Kidney epithelial cell (primary cell): ENCODE data around the gene CDH13. TPM values are rescaled to one million over a fixed set of nuclear protein-coding genes. Genes with fewer than 3 reads are reported as not detected.

Source experiments
- DNase-seq: peaks from one replicate; pipeline ENCODE4 v3.0.0-alpha.2; 2010; ENCODE audit warnings: low read depth
- H3K27me3 ChIP-seq: 2 replicates; pipeline ENCODE4 v1.6.0; 2011; ENCODE audit warnings: low read length; ENCODE audit not compliant: control insufficient read depth, insufficient read depth
- H3K36me3 ChIP-seq: 2 replicates; pipeline ENCODE4 v1.5.1; 2011; ENCODE audit warnings: low read length; ENCODE audit not compliant: control insufficient read depth, insufficient read depth
- H3K4me3 ChIP-seq: 2 replicates; pipeline ENCODE4 v1.5.1; 2011; ENCODE audit warnings: low read depth, mild to moderate bottlenecking, control low read depth, low read length
- CTCF ChIP-seq: IDR thresholded peaks from 2 replicates; pipeline ENCODE4 v1.5.1; 2011; ENCODE audit warnings: mild to moderate bottlenecking, moderate library complexity, low read length, control low read depth, inconsistent platforms; ENCODE audit not compliant: insufficient read depth, poor library complexity, severe bottlenecking
- total RNA-seq: library from RNA; depleted of rRNA; stranded (reverse); fragments of >200 nt; gene quantifications from 2 replicates; pipeline ENCODE4 v1.2.3, GENCODE V29; 2015

The CDH13 gene
- total RNA-seq, 1 donor from 2014 or later = 32.8 TPM

GRCh38 chr16:83606486-83607030 is 979.8 kb downstream of the CDH13 start:
- Histone ChIP-seq H3K36me3 (no peaks in the 10 kb centered on the region), H3K4me3 (no peak overlapping the region), H3K27me3 (no peaks in the 10 kb centered on the region)
- TF ChIP-seq CTCF = no peak
- DNase-seq = no peak

- TF ChIP-seq CTCF = no peak
- H3K36me3 ChIP-seq = no peaks in the 10 kb centered on the region
- DNase-seq = no peak
- H3K27me3 ChIP-seq = no peaks in the 10 kb centered on the region
- no peak overlapping the region for H3K4me3 ChIP-seq
Observed at GRCh38 chr16:83609178-83609577, 982.4 kb downstream of the CDH13 start.

GRCh38 chr16:83615141-83615952 is 988.6 kb downstream of the CDH13 start:
- TF ChIP-seq CTCF = no peak
- no peaks in the 10 kb centered on the region for H3K36me3 ChIP-seq
- H3K27me3 ChIP-seq = no peaks in the 10 kb centered on the region
- no peak overlapping the region for H3K4me3 ChIP-seq
- no peak for DNase-seq

GRCh38 chr16:83615953-83616350 is 989.2 kb downstream of the CDH13 start:
- Histone ChIP-seq H3K36me3 (no peaks in the 10 kb centered on the region), H3K4me3 (no peak overlapping the region), H3K27me3 (no peaks in the 10 kb centered on the region)
- DNase-seq = no peak
- TF ChIP-seq CTCF = no peak

GRCh38 chr16:83619381-83620150 is 992.8 kb downstream of the CDH13 start:
- no peaks in the 10 kb centered on the region for H3K36me3 ChIP-seq
- no peak for TF ChIP-seq CTCF
- no peak overlapping the region for H3K4me3 ChIP-seq
- DNase-seq = no peak
- H3K27me3 ChIP-seq = no peaks in the 10 kb centered on the region
